ENCODE measurements around the gene UBN1. TPM values are rescaled to one million over a fixed set of nuclear protein-coding genes. Genes with fewer than 3 reads are reported as not detected.
A peak's percentile ranks its signal among the peaks of the same experiment; 100 is the strongest.

UBN1 gene
- total RNA-seq, 1 donor from 2014 or later = 33.2 TPM

DNA sequence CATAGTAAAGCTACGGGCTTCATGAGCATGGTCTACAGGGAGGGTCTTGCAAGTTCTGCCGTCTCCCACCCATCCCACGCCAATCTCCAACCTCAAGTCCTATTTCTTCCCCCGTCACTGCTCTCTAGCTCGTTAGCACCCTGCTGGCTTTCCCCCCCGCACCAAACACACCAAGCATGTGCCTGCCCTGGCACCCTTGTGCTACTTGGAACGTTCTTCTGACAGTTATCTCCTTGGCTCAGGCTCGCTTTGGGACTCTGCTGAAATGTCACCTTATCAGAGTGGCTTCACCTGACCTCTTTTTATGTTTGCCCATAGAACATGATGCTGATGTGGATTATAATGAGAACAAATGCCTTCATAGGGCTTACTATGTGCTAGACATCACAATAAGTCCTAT is 22.1 kb upstream of the UBN1 start:
- DNase-seq (ENCODE audit: low spot score) = no peak

DNA sequence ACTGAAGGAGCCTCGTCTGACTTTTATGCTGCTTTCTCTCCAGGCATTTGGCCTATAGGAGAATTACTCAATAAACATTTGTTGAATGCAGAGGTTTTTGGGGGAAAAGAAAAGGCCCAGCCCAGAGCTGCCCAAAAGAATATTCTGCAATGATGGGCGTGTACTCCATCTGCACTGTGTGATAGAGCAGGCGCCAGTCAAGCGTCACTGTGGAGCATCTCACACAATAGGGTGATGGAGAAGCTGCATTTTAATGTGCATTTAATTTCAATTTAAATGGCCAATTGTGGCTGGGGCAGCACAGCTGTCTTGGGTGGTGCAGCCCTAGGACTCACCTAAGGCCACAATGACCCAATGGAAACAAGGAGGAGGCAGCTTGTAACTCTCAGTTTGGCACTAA is 20.8 kb upstream of the UBN1 start:
- no peak for DNase-seq (ENCODE audit: low spot score)

DNA sequence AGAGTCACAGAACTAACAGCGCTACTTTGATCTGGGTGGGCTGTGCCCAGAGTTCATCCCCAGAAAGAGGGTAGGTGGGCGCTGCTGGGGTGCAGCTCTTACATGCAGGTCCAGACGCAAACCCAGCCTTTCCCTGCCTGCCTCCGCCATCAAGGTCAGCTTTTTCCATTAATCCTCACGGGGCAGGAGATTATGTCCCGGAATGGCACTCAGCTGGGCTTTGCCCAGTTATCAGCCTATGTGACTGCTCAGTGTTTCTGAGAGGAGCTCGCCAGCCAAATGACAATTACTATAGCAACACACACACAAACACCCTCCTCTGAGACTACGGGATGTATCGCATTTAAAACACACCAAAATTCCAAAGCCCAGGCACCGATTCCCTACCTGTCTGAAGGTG is 20.3 kb upstream of the UBN1 start:
- no peak for DNase-seq (ENCODE audit: low spot score)

GRCh38 chr16:4828567-4829321 is 18.5 kb upstream of the UBN1 start:
- DNase-seq (ENCODE audit: low spot score) = no peak

DNA sequence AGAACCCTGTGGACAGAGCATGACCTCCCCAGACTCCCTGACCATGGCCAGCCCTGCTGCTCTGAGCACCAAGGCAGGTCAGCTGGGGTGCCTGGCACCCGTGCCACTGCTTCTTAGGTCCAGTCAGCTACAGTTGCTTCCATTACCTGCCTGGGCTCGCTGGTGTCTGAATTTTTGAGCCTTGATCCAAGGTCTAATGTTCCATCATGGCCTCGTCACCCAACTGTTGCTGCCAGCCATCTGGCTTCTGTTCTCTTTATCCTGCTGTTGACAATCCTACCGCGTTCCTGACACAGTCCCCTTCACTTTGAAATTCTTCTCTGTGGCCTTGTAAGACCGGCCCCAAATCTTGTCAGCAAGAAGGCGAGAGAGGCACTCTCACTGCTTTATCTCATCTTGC is 16.9 kb upstream of the UBN1 start:
- DNase-seq (ENCODE audit: low spot score) = no peak

DNA sequence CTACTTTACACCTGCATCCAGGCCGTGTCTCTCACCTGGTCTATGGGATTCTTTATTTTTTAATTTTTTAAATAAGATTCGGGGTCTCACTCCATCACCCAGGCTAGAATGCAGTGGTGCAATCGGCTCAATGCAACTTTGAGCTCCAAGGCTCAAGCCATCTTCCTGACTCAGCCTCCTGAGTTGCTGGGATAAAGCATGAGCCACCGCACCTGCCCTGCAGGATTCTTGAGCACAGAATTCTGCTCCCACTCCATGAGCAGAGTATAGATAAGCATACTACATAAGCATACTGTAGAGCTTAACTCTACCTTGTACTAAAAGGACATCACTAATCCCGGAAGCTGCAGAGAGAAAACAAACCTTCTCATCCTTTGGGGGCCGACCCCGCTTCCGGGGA is 15.7 kb upstream of the UBN1 start:
- no peak for DNase-seq (ENCODE audit: low spot score)

DNA sequence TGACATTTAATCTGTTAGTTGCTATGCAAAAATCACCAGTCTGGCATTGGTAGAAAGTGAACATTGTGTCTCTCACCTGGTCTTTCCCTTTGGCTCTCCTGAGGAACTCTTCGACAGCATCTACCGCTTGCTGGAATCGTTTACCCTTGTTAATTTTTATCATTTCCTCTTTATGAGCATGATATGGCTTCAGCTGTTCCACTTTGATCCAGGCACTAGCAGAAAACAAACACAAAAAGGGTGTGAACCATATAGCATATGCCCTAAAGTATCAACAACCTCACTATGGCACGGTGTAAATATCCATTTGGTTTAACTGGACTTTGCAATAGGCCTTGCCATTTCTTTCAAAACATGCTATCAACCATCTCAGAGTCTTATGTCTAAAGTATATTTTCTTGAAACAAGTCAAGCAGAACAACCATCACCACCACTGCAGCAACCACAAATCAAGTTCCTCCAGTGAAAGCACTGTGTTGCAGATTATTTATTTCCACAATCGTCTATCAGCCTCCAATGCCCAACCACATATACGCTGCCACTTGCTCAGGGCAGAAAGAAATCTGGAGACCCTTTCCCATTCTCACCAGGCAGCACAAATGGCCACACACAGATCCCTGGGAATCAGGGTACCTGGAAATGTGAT is 14.5 kb upstream of the UBN1 start:
- no peak for DNase-seq (ENCODE audit: low spot score)

DNA sequence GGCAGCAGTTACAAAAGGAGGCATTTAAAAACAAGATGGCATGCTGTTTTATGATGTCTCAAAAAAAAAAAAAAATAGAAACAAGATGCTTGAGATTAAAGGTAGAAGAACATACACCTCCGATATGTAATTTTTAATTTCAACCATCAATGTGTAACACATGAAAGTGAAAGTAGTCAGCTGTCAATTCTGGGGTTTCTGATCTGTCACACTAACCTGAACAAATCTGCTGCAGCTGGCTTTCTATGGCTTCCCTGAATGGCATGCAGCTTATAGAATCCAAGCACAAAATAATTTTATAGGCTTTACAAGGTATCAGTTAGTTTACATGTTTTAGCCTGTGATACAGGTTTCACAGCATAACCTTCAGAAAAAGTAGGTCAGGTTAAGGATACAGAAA is 13.7 kb upstream of the UBN1 start:
- DNase-seq (ENCODE audit: low spot score) = no peak

DNA sequence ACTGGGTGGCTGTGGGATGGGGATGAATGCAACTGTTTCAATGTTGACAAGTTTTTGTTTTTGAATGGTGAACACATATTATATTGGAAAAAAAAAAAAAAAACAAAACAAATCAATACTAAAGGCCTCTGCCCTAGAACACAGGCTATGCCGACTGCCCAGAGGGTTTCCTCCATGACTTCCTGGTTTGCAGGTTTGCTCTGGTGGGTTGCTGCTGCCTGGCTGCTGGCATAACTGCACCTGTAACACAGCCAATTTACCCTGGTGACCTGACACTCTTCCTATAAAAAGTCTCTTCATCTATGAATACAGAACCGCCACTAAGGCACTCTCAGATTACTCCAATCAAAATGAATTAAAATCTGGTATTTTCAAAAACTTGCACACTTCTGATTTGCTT is 10.6 kb upstream of the UBN1 start:
- DNase-seq (ENCODE audit: low spot score) = no peak

DNA sequence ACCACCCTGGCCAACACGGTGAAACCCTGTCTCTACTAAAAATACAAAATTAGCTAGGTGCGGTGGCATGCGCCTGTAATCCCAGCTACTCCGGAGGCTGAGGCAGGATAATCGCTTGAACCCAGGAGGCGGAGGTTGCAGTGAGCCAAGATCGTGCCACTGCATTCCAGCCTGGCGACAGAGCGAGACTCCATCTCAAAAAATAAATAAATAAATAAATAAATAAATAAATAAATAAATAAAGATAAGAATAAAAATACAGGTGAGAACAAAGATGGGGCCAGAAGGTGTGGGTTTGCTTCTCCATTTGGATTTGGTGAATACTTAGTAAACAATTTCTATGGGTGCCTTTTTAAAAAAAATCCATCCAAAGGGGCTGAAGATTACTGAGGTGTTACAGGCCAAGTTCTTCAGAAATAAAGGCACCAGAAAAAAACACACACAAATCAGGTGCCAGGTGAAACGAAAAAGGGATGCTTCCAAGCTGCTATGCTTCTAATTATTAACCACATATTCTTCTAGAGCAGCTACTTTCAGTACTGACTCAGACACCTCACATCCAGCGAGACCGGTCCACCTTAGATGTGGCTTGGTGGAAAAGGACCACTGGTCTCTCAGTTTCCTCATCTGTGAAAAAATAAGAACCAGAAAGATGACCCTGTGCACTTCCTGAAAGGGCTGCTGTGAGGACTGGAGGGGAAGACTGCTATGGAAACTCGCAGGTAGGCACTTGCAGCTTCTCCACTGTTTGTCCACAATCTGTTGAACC is 9.4 kb upstream of the UBN1 start:
- DNase-seq (ENCODE audit: low spot score) = no peak

DNA sequence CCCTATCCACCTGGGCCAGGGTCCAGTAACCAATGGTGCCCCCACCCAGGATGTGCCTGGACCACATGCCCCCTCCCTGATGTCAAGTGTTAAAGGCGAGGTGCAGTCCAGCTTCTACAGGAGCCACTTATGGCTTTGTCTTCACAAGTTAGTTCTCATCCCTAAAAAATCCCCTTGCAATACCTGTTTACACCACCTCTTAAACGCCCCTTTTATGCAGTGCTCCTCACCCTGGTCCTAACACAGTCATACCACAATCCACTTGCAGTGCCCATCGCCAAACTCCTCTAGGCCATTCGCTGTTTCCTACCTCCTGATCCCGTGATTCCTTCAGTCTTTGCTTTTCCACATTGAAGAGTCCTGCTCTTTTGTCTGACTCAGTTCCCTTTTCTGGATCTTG is 7.3 kb upstream of the UBN1 start:
- DNase-seq (ENCODE audit: low spot score) = no peak

DNA sequence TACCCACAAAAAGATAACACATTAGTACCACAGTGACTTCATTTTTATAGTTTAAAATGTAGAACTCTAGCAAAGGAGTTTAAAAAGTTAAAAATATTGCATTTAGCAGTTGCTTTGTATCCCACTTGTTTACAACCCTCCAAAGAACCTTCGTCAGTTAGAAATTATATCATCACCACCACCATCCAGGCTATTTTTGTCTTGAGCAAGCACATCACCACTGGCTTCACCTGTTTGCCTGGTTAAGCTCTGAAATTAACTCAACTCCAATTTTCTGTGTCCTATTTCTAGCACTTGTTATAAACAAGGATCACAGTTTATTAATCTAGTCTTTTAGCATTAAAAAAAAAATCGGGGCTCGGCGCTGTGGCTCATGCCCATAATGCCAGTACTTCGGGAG is 6.3 kb upstream of the UBN1 start:
- DNase-seq (ENCODE audit: low spot score) = no peak

DNA sequence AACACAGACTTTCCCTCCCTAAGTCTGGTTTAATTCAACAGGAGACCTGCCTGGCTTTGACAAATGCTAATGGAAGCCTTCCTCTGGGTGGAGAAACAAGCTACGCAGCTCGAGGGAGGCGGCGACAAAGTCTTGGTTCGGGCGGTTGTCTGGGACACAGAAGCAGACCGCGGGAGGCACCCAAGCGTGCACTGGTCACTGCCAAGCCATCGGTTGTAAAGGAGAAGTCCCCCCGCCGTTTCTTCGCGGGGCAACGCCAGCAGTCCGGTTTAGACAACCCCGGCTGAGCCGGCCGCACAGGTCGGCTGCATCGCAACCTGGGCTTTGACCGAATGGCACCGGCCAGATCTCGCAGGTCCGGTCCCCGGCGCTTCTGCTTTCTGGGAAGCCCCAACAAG is 779 bp upstream of the UBN1 start:
- peak; percentile 73 for DNase-seq (ENCODE audit: low spot score)

DNA sequence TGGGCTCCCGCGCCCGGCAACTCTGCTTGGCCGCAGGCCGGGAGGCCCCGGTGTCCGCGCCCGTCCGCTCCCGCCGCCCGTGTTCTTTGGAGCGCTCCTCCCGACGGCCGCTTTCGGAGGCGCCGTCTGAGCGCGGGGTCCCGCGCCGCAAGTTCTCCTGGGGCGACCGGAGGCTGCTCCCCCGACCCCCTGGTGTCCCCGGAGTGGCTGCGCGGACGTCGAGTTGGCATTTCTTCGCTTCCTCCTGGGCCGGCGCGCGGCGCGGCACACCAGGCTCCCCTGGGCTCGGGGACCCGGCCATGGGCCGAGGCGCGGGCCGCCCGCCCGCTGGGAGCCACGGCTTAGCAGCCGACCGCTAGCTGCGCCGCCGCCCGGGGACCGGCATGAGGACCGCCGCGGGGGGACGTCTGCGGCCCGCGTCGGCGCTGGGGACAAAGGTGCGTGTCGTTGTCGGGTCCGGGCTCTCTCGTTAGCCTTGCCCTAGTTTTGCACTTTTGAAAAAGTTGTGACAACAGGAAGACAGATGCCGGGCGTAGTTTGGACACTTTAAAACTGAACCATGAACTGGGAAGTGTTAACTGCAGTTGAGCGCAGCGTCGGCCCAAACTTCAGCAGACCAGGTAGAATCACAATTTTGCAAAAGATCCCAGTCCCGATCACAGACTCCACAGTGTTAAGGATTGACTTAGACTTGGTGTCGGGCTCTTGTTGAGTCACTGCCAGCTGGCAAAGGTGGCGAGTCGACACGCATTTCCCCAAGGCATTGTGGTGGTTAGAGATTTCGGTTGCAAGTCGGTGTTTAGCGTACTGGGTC is 700 bp downstream of the UBN1 start:
- peak; percentile 58 for DNase-seq (ENCODE audit: low spot score)

GRCh38 chr16:4850211-4850610 is 2.9 kb downstream of the UBN1 start:
- DNase-seq (ENCODE audit: low spot score) = no peak

DNA sequence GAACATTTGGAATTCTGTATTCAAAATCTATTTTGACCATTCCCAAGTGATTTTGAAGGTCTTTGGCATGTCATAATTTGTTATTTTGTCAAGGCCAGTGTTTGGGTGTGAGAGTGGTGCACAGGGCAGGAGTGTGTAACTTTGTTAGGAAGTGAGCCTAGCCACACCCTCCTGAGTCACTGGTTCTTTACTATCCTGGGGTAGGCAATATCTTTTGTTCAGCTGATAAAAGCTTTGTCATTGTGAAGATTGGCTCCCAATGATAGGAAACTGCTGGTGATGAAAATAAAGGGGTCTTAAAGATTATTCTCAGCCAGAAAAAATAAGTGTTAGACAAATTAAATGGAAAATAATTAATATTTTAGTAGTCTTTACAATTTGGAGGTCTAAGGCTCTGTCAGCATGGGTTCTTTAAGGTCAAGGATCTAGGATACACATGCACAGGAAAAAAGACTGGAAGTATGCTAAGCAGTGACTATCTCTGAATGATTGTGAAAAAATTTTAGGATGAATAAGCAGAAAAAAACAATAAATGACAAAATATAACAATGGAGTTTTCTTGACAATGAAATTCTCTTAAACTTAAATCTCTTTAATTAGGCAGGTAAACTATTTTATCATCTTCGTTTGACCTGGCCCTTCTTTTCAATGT is 5.1 kb downstream of the UBN1 start:
- DNase-seq (ENCODE audit: low spot score) = no peak

DNA sequence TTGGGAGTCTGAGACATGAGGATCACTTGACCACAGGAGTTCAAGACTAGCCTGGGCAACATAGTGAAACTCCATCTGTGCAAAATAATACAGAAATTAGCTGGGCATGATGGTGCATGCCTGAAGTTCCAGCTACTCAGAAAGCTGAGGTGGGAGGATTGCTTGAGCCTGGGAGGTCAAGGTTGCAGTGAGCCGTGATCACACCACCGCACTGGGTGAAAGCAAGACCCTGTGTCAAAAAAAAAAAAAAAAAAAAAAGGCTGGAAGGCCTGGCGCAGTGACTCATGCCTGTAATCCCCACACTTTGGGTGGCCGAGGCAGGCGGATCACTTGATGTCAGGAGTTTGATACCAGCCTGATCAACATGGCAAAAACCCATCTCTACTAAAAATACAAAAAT is 8.1 kb downstream of the UBN1 start:
- DNase-seq (ENCODE audit: low spot score) = no peak

- no peak for DNase-seq (ENCODE audit: low spot score)
Measured at GRCh38 chr16:4855804-4856203, 8.5 kb downstream of the UBN1 start.

DNA sequence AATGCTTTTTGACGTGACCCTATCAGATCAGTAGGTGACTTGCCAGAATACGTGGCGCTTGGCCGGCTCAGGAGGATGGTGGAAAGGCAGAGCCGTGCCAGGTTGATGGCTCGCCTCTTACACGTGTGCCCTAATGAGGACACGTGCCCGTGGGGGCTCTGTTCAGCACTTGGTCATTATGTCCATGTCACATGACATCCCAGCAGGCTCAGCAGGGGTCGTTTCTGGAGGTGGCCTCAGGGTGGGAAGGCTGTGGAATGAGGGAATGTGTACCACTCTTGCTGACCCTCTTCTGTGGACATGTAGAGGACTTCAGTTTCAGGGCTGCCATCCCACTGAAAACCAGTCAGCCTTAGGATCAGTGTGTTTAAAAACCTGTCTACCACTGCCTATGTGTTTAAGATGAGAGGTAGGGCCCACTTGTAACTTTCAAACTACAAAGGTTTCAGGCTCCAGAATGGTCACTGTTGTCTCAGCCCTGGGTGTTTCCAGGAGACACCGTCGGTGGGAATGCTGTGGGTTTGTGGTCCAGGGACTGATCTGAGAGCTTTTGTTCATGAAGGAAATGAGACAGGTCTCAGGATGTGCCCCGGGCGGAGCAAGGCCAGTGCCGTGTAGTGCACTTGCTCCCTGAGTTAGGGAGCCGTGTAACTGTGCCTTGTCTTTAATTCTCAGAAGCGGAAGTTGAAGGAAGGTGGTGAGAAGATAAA is 12.1 kb downstream of the UBN1 start:
- DNase-seq (ENCODE audit: low spot score) = no peak

DNA sequence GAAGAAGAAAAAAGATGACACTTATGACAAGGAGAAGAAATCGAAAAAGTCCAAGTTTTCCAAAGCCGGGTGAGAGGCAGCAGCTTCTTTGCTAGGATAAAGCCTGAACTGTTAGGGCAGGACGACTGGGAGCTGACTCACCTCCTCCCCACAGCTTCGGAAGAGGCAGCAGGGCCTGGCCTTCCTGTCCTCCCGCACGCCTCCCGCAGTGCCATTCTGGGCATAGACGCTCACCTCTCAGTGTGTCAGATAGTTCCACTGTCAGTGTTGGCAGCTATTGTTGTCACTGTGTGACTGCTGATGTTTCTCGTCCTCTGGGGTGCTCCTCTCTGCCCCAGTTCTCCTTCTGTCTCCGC is 12.6 kb downstream of the UBN1 start:
- DNase-seq (ENCODE audit: low spot score) = no peak

DNA sequence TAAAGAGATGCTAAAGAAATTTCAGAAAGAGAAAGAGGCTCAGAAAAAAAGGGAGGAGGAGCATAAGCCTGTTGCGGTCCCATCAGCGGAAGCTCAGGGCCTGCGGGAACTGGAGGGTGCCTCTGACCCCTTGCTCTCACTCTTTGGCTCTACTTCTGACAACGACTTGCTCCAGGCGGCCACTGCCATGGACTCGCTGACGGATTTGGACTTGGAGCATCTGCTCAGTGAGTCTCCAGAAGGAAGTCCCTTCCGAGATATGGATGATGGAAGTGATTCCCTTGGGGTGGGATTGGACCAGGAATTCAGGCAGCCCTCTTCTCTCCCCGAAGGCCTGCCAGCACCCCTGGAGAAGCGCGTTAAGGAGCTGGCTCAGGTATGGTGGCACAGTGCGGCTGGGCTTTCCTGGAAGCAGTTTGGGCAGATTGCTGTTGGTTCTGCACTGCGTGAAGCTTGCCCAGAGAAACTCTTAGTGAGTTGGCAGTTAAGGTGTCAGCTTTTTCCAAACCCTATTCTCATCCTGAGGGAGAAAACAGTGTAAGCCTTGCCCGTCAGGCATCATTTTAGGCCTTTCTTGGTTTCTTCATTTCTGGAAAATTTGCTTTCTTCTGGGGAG is 13.6 kb downstream of the UBN1 start:
- no peak for DNase-seq (ENCODE audit: low spot score)

All from ureter (tissue), 1 donor.